HG03378 (cell line): ENCODE data around the gene LGR5.
A peak's percentile ranks its signal among the peaks of the same experiment; 100 is the strongest.

Source experiments
- ATAC-seq: cut with Tn5 transposase; IDR thresholded peaks from one replicate; pipeline ENCODE4 v1.9.1; 2021; ENCODE audit warnings: mild to moderate bottlenecking, moderate library complexity; ENCODE audit not compliant: unreplicated experiment

The LGR5 gene

GRCh38 chr12:71439613-71440344 is at the start of gene LGR5:
TSS of gene LGR5 (plus strand) at chr12:71439798. CDS start at chr12:71440081, 283 bp downstream.
- no peak for ATAC-seq

GRCh38 chr12:71392521-71393145 is 47.0 kb upstream of the LGR5 start:
- peak; percentile 97 for ATAC-seq

- no peak for ATAC-seq
Measured at GRCh38 chr12:71393625-71394024, 46.0 kb upstream of the LGR5 start.

GRCh38 chr12:71397433-71397954 is 42.1 kb upstream of the LGR5 start:
- ATAC-seq, result no peak

- no peak for ATAC-seq
Measured at GRCh38 chr12:71399197-71399596, 40.4 kb upstream of the LGR5 start.

- no peak for ATAC-seq
Measured at GRCh38 chr12:71400481-71400880, 39.1 kb upstream of the LGR5 start.

- no peak for ATAC-seq
Measured at GRCh38 chr12:71405884-71406283, 33.7 kb upstream of the LGR5 start.

GRCh38 chr12:71407732-71408131 is 31.9 kb upstream of the LGR5 start:
- no peak for ATAC-seq

- ATAC-seq, result no peak
Measured at GRCh38 chr12:71410844-71411243, 28.8 kb upstream of the LGR5 start.

- no peak for ATAC-seq
Measured at GRCh38 chr12:71411635-71412034, 28.0 kb upstream of the LGR5 start.

- peak; percentile 92 for ATAC-seq
Measured at GRCh38 chr12:71415336-71416231, 24.0 kb upstream of the LGR5 start.

GRCh38 chr12:71417181-71417580 is 22.4 kb upstream of the LGR5 start:
- no peak for ATAC-seq

- ATAC-seq, result no peak
Measured at GRCh38 chr12:71420775-71421406, 18.7 kb upstream of the LGR5 start.

- no peak for ATAC-seq
Measured at GRCh38 chr12:71425568-71426299, 13.9 kb upstream of the LGR5 start.

GRCh38 chr12:71426300-71427047 is 13.1 kb upstream of the LGR5 start:
- no peak for ATAC-seq

GRCh38 chr12:71430756-71431155 is 8.8 kb upstream of the LGR5 start:
- ATAC-seq, result no peak

GRCh38 chr12:71431991-71432390 is 7.6 kb upstream of the LGR5 start:
- no peak for ATAC-seq

- no peak for ATAC-seq
Measured at GRCh38 chr12:71432936-71433335, 6.7 kb upstream of the LGR5 start.

- no peak for ATAC-seq
Measured at GRCh38 chr12:71436696-71437095, 2.9 kb upstream of the LGR5 start.
